Left hindlimb (tissue), 1 donor: ENCODE measurements around the gene DEDD.

Source experiments
- DNase-seq: peaks from one replicate; pipeline ENCODE4 v3.0.0-alpha.2; 2018

Gene DEDD

DNA sequence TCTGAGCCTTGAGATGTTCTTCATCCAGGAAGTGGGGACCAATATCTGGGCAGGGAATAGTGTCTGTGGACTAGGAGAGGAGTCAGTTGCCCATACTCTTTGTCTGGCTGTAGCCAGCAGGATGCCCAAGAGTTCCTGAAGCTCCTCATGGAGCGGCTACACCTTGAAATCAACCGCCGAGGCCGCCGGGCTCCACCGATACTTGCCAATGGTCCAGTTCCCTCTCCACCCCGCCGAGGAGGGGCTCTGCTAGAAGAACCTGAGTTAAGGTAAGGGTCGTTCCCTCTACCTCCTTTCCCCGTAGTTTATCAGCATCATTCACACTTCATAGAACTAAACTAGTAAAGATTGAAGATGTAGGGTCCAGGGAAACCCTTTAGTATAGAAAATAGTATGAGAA, 30.3 kb upstream of the DEDD start:
- DNase-seq: no peak

DNA sequence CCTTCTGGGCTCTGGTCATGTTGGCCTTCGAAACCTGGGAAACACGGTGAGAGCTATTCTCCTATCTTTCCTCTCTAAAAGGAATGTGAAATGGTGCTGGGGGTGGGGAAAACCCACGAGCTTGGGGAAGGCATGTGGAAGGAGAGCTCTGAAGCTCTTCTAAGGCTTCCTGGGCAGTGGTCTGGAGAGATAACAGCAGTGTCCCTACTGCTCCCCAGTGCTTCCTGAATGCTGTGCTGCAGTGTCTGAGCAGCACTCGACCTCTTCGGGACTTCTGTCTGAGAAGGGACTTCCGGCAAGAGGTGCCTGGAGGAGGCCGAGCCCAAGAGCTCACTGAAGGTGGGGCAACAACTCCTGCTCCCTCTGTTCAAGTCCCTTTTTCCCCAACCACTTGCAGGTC, 29.6 kb upstream of the DEDD start:
- DNase-seq: no peak

DNA sequence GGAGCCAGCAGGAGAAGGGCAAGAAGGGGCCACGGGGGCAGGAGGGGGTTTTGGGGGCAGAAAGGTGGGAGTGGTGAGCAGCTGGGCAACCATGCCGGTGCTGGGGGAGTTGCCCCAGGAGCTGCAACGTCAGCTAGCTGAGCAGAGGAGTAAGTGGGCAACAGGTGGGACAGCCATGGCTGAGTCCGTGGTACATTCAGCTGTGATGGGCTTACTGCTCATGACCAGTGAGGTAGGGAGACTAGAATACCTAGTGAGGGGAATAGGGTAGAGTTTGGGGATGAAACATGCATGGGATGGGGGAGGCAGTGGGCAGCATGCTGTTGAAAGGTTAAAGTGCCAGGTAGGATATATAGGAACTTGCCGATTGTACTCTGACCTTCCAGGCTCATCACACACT, 29.2 kb upstream of the DEDD start:
- no peak for DNase-seq

DNA sequence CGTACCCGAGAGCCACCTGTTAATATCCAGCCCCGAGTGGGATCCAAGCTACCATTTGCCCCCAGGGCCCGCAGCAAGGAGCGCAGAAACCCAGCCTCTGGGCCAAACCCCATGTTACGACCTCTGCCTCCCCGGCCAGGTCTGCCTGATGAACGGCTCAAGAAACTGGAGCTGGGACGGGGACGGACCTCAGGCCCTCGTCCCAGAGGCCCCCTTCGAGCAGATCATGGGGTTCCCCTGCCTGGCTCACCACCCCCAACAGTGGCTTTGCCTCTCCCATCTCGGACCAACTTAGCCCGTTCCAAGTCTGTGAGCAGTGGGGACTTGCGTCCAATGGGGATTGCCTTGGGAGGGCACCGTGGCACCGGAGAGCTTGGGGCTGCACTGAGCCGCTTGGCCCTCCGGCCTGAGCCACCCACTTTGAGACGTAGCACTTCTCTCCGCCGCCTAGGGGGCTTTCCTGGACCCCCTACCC, 28.2 kb upstream of the DEDD start:
- no peak for DNase-seq

DNA sequence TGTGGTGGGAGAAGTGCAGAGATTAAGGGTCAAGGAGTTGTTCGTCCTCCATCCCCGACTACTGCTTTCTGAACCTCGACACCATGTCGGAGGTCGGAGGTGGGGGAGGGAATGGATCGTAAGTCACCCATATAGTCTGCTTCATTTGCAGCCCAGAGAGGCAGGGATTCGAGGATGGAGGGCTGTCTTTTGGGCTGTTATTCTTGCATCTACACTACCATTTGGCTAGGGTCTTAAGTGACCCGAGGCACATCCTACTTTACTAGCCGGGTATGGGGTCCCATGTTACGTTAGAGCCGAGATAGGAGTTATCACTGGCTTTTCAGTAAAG, 27.4 kb upstream of the DEDD start:
- no peak for DNase-seq

DNA sequence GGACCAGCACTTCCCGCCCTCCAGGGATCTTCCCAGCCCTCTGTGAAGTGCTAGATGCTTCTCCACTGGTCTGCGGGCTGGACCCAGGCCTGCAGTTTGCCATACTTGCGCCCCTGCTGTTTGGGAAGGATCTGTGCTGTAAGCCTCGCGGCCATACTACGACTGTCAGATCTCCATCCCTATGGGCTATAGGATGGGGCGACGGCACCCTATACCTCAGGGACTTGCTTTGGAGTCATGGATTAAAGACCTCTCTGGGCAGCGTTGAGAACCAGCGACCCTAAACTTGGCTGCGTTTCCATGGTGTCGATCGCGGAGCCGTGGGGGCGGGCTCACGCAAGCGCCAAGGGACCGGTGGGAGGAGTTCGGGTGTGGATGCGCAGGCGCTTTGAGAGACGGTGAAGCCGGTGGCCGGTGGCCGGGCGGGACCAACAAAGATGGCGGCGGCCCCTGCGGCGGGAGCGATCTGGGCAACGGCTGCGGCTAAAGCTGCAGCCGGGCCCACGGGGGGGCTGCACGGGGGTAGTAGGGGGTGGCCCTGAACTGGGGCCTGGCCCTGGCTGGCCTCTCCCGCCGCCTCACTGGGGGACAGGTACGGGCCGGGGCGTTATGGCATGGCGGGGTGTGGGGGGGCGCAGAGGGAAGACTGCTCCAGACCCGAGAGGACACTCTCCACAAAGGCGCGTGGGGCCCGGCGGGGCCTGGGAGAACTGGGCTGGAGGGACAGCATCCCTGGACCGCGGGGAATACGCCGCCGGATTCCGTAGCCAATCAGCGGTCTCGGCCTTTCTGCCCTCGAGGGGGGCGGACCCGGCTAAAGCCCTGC, 26.8 kb upstream of the DEDD start, which contains the start of gene USP21:
Gene USP21 (plus strand): TSS at position 414 of the 826 bp plus-strand sequence. CDS start 1,141 bp downstream, outside the sequence.
- peak; percentile 95 for DNase-seq

DNA sequence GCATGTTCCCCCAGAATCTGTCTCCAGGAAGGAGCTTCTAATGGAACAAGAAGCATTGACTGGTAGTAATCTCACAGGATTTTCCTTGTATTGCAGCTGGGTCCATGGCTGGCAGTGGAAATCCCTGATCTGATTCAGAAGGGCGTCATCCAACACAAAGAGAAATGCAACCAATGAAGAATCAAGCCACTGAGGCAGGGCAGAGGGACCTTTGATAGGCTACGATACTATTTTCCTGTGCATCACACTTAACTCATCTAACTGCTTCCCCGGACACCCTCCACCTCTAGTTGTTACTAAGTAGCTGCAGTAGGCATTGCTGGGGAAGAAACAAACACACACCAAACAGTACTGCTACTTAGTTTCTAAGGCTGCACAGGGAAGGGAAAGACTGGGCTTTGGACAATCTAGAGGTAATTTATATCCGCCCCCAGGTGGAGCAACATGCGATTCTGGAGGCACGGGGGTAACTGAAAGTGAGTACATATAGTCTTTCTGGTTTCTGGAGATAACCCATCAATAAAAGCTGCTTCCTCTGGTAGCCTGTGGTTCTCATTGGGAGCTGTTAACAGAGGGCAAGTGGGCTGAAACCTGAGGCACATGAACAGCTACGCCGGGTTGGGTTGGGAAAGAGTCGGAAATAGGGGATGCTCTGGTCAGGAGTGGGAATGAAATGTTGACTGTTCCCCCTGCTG, 26.0 kb upstream of the DEDD start:
- no peak for DNase-seq

DNA sequence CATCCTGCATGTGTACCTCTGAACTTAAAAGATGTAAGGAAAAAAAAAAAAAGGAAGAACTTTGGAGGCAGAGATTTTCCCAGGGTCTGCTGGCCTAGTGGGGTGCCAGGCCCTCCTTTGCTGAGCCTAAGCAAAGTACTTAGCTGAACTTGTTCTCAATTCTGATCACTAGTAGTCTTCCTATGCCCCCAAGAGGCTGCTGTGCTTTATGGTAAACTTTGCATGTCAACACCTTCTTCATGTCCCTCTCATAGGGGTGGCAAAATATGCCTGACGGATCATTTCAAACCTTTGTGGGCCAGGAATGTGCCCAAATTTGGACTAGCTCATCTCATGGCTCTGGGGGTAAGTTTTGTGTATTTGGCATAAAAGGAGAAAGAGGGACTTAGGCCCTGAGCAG, 25.4 kb upstream of the DEDD start:
- no peak for DNase-seq

DNA sequence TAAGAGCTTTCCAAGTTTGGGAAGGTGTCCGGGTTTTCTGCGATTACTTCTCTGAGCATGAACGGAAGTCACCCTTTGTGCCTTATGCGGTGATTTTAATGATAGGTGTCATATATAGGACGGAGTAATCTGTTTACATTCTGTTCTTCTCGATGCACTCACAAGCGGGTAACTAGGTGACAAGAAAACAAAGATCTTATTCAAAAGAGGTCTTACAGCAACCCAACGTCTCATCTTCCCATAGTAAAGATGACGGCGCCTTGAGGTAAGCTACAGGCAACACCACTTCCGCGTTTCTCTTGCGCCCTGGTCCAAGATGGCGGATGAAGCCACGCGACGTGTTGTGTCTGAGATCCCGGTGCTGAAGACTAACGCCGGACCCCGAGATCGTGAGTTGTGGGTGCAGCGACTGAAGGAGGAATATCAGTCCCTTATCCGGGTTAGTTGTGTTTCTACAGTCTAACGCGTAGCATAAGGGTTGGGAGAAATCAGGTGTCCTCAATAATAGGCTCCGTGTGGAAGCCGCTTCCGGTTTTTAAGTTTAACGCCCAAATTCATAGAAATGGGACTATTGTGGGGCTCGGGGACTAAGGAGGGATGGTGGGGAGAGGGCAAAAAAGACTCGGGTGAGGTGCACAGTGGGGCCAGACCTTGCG, 21.3 kb upstream of the DEDD start, which contains the start of gene UFC1:
Gene UFC1 (plus strand): TSS at position 297 of the 656 bp plus-strand sequence. CDS start 20 bp downstream, at position 317.
- peak; percentile 89 for DNase-seq

DNA sequence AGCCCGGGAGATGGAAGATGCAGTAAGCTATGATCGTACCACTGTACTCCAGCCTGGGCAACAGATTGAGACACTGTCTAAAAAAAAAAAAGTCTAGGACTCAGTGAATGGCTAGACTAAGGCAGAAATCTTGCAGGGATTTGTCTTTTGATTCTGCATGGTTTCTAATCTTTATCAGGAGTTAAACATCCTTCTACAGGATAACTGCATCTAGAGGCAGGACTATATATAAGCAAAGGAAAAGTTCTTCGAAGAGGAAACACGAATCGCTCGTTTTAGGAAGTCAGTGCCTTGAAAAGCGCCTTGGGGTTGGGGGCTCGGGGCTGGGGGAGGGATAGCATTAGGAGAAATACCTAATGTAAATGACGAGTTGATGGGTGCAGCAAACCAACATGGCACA, 20.7 kb upstream of the DEDD start:
- DNase-seq: no peak

DNA sequence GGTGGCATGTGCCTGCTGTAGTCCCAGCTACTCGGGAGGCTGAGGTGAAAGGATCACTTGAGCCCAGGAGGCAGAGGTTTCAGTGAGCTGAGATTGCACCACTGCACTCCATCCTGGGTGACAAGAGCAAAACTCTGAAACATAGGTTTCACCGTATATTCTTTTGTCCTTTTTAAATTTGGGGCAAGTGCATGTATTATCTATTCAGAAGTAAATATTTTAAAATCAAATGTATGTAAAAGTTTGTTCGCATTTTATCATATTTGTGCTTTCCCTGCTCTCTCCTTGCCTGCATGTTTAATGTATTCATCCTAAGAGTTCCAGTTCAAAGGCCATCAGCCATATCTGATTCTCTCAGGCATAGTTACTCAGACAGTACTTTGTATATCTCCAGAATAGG, 13.4 kb upstream of the DEDD start:
- no peak for DNase-seq

DNA sequence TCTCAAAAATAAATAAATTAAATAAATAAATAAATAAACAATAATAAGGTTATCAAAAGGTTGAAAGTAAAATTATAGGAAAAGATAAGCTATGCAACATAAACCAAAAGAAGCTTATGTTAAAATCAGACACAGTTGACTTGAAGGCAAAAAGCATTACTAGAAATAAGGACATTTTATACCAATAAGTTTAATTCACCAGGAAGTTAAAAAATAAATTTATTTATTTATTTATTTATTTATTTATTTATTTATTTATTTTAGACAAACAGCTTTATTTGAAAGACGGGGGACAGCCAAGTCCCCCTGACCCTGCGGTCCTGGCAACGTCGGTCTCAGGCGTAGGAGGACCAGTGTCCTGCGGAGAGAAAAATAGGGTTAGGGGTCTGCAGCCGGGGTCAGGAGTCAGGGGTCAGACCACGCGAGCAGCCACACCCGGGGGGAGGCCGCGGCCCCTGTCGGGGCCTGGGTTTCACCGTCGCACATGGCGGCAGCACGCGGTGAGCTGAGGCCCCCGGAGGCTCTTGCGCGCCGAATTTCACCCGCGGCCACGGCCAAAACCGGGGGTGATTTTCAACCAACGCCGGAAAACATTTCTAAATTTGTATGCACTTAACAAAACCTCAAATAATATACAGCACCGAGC, 8.4 kb upstream of the DEDD start:
- no peak for DNase-seq

DNA sequence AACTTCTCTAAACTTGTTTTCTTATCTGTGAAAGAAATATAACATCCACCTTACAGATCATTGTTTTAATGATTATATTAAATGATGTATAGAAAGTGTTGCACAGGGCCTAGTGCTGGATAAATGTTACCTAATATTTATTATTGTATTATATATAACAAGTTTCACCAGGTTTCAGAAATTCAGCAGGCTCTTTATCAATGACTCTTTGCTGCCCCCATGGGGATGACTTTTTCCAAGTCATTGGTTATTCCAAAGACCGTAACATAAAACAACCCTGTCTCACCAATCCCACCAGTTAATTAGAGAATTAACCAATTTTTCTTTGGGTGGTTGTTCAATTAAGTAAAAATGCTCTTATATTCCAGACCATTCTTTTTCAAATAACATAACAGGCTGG, 7.3 kb upstream of the DEDD start:
- no peak for DNase-seq

DNA sequence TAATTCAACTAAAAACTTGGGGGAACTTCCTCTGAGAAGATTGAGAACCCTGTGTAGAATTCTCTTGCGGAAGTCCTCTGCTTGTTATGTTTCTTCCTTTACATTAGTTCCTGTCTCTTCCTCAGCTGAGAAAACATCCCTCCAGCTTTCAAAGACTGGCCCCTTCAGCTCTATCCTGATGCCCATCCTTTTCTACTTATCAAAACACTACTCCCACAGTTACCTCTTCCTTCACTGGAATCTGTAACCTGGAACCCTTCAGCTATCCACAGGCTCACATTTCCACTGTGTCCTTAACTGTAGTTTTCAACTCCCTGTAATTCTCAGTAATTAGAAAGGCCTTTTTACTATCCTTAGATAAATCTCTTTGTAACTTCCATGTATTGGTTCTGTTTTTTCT, 6.0 kb upstream of the DEDD start:
- no peak for DNase-seq

DNA sequence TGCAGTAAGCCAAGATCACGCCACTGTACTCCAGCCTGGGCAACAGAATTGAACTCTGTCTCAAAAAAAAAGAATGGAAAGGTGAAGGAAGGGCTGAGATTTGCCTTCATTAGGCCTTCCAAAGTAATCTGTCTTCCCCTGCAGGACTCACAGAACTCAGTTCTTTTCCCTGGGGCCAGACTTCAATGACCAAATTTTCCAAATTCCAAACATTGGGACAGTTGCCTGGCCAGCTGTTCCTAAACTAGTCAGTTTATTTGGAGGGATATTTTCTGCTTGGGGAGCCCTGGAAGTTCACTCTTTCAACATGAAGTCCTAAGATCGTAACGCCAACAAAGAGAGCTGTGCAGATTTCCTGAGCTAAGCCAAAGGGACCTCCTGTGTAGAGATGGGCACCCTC, 5.4 kb upstream of the DEDD start:
- no peak for DNase-seq

DNA sequence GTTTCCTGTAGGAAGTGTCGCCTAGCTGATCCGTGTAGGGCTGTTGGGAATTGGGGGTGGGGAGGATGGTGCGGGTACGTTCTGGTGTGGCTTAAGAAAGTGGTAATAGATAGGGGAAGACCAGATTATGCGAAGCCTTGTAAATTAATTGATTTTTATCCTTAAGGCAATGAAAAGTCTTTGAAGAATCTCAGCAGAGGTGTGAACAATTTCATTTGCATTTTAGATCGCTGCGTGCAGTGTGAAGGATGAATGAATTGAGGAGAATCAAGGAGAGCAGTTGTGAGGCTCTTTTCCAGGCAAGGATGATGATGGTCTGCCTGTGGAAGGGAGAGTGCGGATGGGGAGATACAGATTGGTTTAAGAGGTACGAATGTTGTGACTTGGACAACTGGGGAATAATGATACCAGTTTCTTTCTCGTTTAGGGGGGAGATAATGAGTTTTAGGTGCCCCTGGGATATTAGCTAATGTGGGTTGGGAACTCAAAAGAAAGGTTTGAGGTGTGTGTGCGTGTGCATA, 813 bp upstream of the DEDD start:
- DNase-seq: no peak

DNA sequence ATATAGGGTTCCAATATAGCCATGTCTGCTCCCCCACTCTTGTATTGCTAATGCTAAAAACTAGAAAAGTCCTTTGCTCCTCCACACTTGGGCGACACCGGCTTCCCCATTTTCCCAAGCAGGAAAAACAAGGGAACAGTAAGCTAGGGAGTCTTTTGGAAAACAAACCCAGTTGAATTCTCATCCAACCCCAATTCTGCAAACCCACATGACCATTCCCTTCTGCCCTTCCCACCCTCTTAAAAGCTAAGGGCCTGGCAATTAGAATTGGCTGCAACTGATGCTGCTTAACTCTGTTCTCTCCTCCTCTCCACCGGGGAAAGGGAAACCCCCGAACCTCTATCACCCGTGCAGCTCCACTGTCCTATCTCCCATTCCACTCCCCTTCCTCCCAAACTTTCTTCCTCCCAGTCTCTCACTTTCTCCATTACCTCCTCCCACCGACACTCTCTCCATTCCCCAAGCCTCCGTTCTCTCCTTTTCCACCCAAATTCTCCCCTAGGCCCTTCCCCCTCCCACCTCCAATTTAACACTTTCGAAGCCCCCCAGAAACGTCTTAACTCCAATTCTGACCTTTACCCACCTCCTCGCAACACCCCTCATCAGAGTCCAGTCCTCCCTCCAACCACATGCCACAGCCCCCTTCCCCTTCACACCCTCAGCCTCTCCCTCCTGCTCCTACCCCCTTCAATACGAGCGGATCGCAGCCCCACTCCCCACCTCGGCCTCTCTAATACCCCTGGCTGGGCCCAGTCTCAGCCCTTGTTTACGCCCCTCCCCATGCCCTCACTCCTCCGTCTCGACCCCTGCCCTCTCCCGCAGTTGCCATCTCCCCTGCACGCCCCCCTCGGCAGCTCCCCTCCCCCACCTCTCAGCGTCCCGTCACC, 701 bp downstream of the DEDD start:
- DNase-seq: no peak

DNA sequence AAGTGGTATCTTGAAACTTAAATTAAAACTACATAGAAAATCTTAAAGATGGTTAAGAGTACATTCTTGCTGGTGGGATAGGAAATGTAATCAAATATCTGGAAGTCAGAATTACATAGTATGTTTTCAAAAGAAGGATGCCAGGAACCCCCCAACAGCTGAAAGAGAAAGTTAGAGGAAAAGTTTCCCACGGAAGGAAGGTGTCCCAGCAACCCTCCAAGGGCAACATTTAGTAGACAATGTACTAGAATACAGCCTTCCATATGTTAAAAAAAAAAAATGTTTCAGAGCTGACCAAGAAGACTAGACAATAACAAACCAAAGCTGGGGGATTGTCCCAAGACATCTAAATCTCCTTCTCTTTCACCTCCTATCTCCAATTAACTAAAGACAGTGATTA, 2.2 kb downstream of the DEDD start:
- no peak for DNase-seq

DNA sequence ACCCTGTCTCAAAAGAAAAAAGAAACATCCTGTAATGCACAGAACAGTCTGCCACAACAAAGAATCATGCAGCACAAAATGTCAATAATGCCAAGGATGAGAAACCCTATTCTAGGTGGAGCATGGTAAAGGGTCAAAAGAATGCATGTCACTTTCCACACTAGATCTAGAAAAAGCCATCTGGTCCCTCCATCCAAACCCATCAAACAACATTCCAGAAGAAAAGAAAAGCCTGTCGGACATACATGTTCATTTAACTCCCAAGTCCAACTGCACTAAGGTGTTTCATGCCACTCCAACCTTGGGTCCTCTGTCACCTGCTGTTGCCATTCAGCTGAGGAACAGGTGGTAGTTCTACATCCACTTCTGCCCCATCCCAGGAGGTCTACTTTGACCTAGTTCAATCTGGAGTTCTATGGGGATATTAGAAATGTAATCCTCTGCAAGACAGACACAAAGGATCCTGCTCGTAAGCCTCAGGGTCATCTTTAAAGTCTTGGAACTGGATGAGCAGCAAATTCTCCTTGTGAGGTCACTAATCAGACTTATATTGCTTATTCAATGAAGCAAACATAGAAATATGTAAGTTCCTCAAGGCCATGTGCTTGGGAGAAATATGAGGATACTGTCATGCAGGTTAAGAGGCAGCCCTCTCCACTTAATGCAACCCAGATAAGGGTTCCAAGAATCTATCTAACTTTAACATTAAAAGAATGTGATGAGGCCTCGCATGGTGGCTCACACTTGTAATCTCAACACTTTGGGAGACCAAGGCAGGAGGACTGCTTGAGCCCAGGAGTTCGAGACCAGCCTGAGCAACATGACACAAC, 3.7 kb downstream of the DEDD start:
- DNase-seq: no peak

DNA sequence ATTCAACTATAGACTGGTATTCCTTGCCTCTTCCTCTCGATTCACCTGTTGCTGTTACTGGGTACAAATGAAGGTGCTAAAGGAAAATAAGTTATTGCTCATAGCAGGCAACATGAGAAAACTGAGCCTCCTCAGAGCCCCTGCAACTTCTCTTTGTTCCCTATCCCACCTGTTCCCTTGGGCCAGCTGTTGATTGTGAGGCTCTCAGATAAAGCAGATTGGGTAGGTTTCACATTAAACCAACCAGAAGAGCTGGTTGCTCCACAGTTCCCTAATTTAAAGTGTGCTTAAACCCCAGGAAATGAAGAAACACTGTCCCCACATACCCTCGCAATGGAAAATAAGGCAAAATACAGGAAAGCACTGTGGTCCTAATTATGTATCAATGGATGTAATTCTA, 4.8 kb downstream of the DEDD start:
- no peak for DNase-seq

DNA sequence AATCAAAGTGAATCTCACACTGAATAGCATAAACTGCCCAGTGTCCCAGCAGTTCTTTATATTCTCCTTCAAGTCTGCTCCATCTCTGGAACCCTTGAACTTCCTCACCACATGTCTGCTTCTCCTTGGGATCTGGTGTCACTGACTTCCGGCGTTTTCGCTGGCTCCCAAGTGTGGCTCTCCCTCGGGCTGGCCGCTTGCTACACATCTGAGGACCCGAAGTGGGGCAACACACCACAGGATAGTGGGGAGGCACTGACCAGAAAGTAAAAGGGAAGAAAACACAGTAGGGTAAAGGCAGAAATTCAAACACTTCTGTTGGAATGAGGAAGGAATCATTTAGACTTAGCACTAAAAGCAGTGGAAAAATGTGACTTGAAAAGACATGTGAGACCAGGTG, 9.5 kb downstream of the DEDD start:
- no peak for DNase-seq
